Measurements from ENCODE around the gene KLHDC9. TPM values are rescaled to one million over a fixed set of nuclear protein-coding genes. Genes with fewer than 3 reads are reported as not detected.
A peak's percentile ranks its signal among the peaks of the same experiment; 100 is the strongest.

Gene KLHDC9
- total RNA-seq, 4 donors from 2014 or later, result 5.1 to 8.3 (median 7.6) TPM

DNA sequence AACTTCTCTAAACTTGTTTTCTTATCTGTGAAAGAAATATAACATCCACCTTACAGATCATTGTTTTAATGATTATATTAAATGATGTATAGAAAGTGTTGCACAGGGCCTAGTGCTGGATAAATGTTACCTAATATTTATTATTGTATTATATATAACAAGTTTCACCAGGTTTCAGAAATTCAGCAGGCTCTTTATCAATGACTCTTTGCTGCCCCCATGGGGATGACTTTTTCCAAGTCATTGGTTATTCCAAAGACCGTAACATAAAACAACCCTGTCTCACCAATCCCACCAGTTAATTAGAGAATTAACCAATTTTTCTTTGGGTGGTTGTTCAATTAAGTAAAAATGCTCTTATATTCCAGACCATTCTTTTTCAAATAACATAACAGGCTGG is 41.6 kb downstream of the KLHDC9 start:
- H3K36me3 ChIP-seq, result no peaks in the 10 kb centered on the region
- no peaks in the 10 kb centered on the region for H3K9me3 ChIP-seq
- peaks cover 0 to 13% (median 4%) of the 10 kb centered on the region in 4 donors for H3K4me1 ChIP-seq
- no peak overlapping the region for H3K27ac ChIP-seq (replicated peaks in 1 of 4)
- no peak for DNase-seq (ENCODE audit: extremely low spot score)
- no peak for TF ChIP-seq POLR2A (IDR thresholded peaks at IDR 0.05; ENCODE audit: low read depth)
- no peak for TF ChIP-seq EP300 (IDR thresholded peaks at IDR 0.05)
- TF ChIP-seq, protein P1, sequence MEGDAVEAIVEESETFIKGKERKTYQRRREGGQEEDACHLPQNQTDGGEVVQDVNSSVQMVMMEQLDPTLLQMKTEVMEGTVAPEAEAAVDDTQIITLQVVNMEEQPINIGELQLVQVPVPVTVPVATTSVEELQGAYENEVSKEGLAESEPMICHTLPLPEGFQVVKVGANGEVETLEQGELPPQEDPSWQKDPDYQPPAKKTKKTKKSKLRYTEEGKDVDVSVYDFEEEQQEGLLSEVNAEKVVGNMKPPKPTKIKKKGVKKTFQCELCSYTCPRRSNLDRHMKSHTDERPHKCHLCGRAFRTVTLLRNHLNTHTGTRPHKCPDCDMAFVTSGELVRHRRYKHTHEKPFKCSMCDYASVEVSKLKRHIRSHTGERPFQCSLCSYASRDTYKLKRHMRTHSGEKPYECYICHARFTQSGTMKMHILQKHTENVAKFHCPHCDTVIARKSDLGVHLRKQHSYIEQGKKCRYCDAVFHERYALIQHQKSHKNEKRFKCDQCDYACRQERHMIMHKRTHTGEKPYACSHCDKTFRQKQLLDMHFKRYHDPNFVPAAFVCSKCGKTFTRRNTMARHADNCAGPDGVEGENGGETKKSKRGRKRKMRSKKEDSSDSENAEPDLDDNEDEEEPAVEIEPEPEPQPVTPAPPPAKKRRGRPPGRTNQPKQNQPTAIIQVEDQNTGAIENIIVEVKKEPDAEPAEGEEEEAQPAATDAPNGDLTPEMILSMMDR (IDR thresholded peaks at IDR 0.05), result peak; percentile 24 to 47 (median 41)
- no peaks in the 10 kb centered on the region for H3K27me3 ChIP-seq
- no peak overlapping the region for H3K4me3 ChIP-seq
- 33% methylated on average over 1 of the region's 1 CpG for WGBS
- intact Hi-C loops (cut with DNase I), result no loop called here

DNA sequence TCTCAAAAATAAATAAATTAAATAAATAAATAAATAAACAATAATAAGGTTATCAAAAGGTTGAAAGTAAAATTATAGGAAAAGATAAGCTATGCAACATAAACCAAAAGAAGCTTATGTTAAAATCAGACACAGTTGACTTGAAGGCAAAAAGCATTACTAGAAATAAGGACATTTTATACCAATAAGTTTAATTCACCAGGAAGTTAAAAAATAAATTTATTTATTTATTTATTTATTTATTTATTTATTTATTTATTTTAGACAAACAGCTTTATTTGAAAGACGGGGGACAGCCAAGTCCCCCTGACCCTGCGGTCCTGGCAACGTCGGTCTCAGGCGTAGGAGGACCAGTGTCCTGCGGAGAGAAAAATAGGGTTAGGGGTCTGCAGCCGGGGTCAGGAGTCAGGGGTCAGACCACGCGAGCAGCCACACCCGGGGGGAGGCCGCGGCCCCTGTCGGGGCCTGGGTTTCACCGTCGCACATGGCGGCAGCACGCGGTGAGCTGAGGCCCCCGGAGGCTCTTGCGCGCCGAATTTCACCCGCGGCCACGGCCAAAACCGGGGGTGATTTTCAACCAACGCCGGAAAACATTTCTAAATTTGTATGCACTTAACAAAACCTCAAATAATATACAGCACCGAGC is 42.7 kb downstream of the KLHDC9 start:
- no peak for DNase-seq (ENCODE audit: extremely low spot score)
- Histone ChIP-seq H3K36me3 (no peaks in the 10 kb centered on the region), H3K27me3 (no peaks in the 10 kb centered on the region), H3K27ac (replicated peaks in 1 of 4) (no peak overlapping the region), H3K9me3 (no peaks in the 10 kb centered on the region), H3K4me1 (peaks cover 0 to 11% (median 1%) of the 10 kb centered on the region in 4 donors), H3K4me3 (no peak overlapping the region)
- WGBS, result 93% methylated on average over 29 of the region's 29 CpGs
- intact Hi-C loops (cut with DNase I), result no loop called here
- TF ChIP-seq EP300 (IDR thresholded peaks at IDR 0.05) (no peak), POLR2AphosphoS5 (IDR thresholded peaks at IDR 0.05) (no peak), POLR2A (IDR thresholded peaks at IDR 0.05; ENCODE audit: low read depth) (no peak)
- TF ChIP-seq, protein P1 (IDR thresholded peaks at IDR 0.05), result no peak

DNA sequence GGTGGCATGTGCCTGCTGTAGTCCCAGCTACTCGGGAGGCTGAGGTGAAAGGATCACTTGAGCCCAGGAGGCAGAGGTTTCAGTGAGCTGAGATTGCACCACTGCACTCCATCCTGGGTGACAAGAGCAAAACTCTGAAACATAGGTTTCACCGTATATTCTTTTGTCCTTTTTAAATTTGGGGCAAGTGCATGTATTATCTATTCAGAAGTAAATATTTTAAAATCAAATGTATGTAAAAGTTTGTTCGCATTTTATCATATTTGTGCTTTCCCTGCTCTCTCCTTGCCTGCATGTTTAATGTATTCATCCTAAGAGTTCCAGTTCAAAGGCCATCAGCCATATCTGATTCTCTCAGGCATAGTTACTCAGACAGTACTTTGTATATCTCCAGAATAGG is 47.7 kb downstream of the KLHDC9 start:
- Histone ChIP-seq H3K27me3 (no peaks in the 10 kb centered on the region), H3K4me1 (no peaks in the 10 kb centered on the region), H3K9me3 (no peaks in the 10 kb centered on the region), H3K27ac (replicated peaks in 1 of 4) (no peak overlapping the region), H3K36me3 (no peaks in the 10 kb centered on the region), H3K4me3 (no peak overlapping the region)
- DNase-seq (ENCODE audit: extremely low spot score), result no peak
- TF ChIP-seq, protein P1 (IDR thresholded peaks at IDR 0.05), result no peak
- TF ChIP-seq EP300 (IDR thresholded peaks at IDR 0.05) (no peak), POLR2A (IDR thresholded peaks at IDR 0.05; ENCODE audit: low read depth) (no peak)
- intact Hi-C loops (cut with DNase I), result no loop called here
- WGBS, result 77% methylated on average over 3 of the region's 3 CpGs

Small RNA genes lying within 50 kb of the gene (small RNA-seq; reads per million reads assigned to genes)
- gene RF01225, result 0 reads per million in 3 donors

Other genes with a start within 250 kb of the KLHDC9 start
- gene CD244, start 235.5 kb upstream of the KLHDC9 start, total RNA-seq, result under 1 TPM in 3 of 4 donors, not detected in 1; 0.13 to 0.83 (median 0.34) TPM
- 1 to 10 TPM in 1 of 4 donors, under 1 TPM in 1, not detected in 2; 0.66 to 2.2 TPM for gene ITLN1, start 213.2 kb upstream of the KLHDC9 start, total RNA-seq
- gene ITLN2, start 143.6 kb upstream of the KLHDC9 start, total RNA-seq, result not detected
- 10 to 100 TPM in 3 of 4 donors, 1 to 10 TPM in 1; 9.1 to 17.7 (median 14.9) TPM for gene F11R, start 77.2 kb upstream of the KLHDC9 start, total RNA-seq
- 10 to 100 TPM; 19.0 to 46.5 (median 29.4) TPM for gene TSTD1, start 59.4 kb upstream of the KLHDC9 start, total RNA-seq
- gene USF1, start 52.4 kb upstream of the KLHDC9 start, total RNA-seq, result 10 to 100 TPM; 36.5 to 54.2 (median 48.7) TPM
- 10 to 100 TPM in 1 of 4 donors, 1 to 10 TPM in 3; 4.6 to 14.1 (median 6.9) TPM for gene ARHGAP30, start 28.5 kb upstream of the KLHDC9 start, total RNA-seq
- gene NECTIN4, start 8.8 kb upstream of the KLHDC9 start, total RNA-seq, result not detected
- 10 to 100 TPM; 19.5 to 52.0 (median 40.5) TPM for gene PFDN2, start 19.7 kb downstream of the KLHDC9 start, total RNA-seq
- 10 to 100 TPM; 32.8 to 35.6 (median 34.8) TPM for gene NIT1, start 19.7 kb downstream of the KLHDC9 start, total RNA-seq
- 10 to 100 TPM; 37.0 to 82.5 (median 47.7) TPM for gene DEDD, start 34.3 kb downstream of the KLHDC9 start, total RNA-seq
- 10 to 100 TPM; 62.8 to 86.1 (median 71.6) TPM for gene UFC1, start 55.6 kb downstream of the KLHDC9 start, total RNA-seq
- 10 to 100 TPM; 13.3 to 25.3 (median 16.3) TPM for gene USP21, start 61.1 kb downstream of the KLHDC9 start, total RNA-seq
- 10 to 100 TPM; 12.8 to 22.1 (median 15.8) TPM for gene PPOX, start 68.1 kb downstream of the KLHDC9 start, total RNA-seq
- gene B4GALT3, start 79.1 kb downstream of the KLHDC9 start, total RNA-seq, result 10 to 100 TPM; 14.1 to 26.5 (median 21.8) TPM
- 100 to 1,000 TPM in 1 of 4 donors, 10 to 100 TPM in 1, 1 to 10 TPM in 2; 2.5 to 126 (median 12.0) TPM for gene ADAMTS4, start 100.7 kb downstream of the KLHDC9 start, total RNA-seq
- 100 to 1,000 TPM in 3 of 4 donors, 10 to 100 TPM in 1; 68.5 to 131 (median 122) TPM for gene NDUFS2, start 104.0 kb downstream of the KLHDC9 start, total RNA-seq
- 100 to 1,000 TPM in 1 of 4 donors, 10 to 100 TPM in 3; 32.8 to 145 (median 47.4) TPM for gene FCER1G, start 116.9 kb downstream of the KLHDC9 start, total RNA-seq
- not detected for gene APOA2, start 125.3 kb downstream of the KLHDC9 start, total RNA-seq
- 10 to 100 TPM in 3 of 4 donors, 1 to 10 TPM in 1; 9.1 to 24.1 (median 16.3) TPM for gene TOMM40L, start 127.7 kb downstream of the KLHDC9 start, total RNA-seq
- not detected for gene NR1I3, start 139.8 kb downstream of the KLHDC9 start, total RNA-seq
- 10 to 100 TPM in 1 of 4 donors, 1 to 10 TPM in 3; 3.3 to 12.7 (median 6.7) TPM for gene PCP4L1, start 160.4 kb downstream of the KLHDC9 start, total RNA-seq
- 10 to 100 TPM in 3 of 4 donors, 1 to 10 TPM in 1; 7.5 to 18.4 (median 17.6) TPM for gene MPZ, start 211.6 kb downstream of the KLHDC9 start, total RNA-seq
- 10 to 100 TPM; 18.7 to 64.8 (median 30.1) TPM for gene SDHC, start 216.0 kb downstream of the KLHDC9 start, total RNA-seq

Measured in esophagus muscularis mucosa (tissue), 4 donors.